IMR-90 (cell line): ENCODE data around the gene MEIS2. TPM values are rescaled to one million over a fixed set of nuclear protein-coding genes. Genes with fewer than 3 reads are reported as not detected.

Experiments
- ATAC-seq: fragments of 200-7000 bp; cut with Tn5 transposase; 2 replicates; pipeline ENCODE4 v1.9.1; 2020; ENCODE audit warnings: low read depth, mild to moderate bottlenecking, moderate library complexity
- BruUV-seq: library from RNA; stranded (reverse); fragments of 400-500 nt; replicated peaks from 2 replicates; lab custom pipeline; 2021; lab: Mats Ljungman, UMichigan
- CTCF ChIA-PET: fragments of 300-600 bp; formaldehyde crosslinking; extraction: SDS; loops from one replicate; lab custom pipeline; 2021; ENCODE audit warnings: antibody characterized with exemption; lab: Yijun Ruan, JAX
- POLR2A ChIA-PET: fragments of 300-600 bp; sonication (Branson Sonifier 250); formaldehyde crosslinking; loops from one replicate; lab custom pipeline; 2022; ENCODE audit warnings: antibody characterized with exemption; ENCODE audit not compliant: unreplicated experiment; lab: Charles Lee
- DNase-seq: peaks from one replicate; pipeline ENCODE4 v3.0.0; 2013
- H2AFZ ChIP-seq: replicated peaks from 2 replicates; pipeline ENCODE3; 2013; ENCODE audit warnings: low read length, mild to moderate bottlenecking; ENCODE audit not compliant: poor library complexity
- H2AK5ac ChIP-seq: 2 replicates; pipeline ENCODE4 v1.6.1; 2013; ENCODE audit warnings: low read depth, low read length, inconsistent platforms
- H2AK9ac ChIP-seq: replicated peaks from 2 replicates; pipeline ENCODE3; 2013; ENCODE audit warnings: mild to moderate bottlenecking, low read depth, low read length, moderate library complexity; ENCODE audit not compliant: poor library complexity
- H2BK120ac ChIP-seq: 2 replicates; pipeline ENCODE4 v1.6.1; 2013; ENCODE audit warnings: low read depth, low read length, inconsistent platforms
- H2BK15ac ChIP-seq: 3 replicates; pipeline ENCODE4 v1.6.1; 2013; ENCODE audit warnings: low read depth, low read length, inconsistent platforms
- H2BK20ac ChIP-seq: 2 replicates; pipeline ENCODE4 v1.6.1; 2013; ENCODE audit warnings: low read depth, mild to moderate bottlenecking, inconsistent platforms, low read length, moderate library complexity
- H2BK5ac ChIP-seq: 2 replicates; pipeline ENCODE4 v1.6.1; 2013; ENCODE audit warnings: mild to moderate bottlenecking, low read depth, low read length, inconsistent platforms; ENCODE audit not compliant: poor library complexity, severe bottlenecking
- H3K14ac ChIP-seq: replicated peaks from 2 replicates; pipeline ENCODE4 v1.6.1; 2013; ENCODE audit warnings: low read depth, low read length, inconsistent platforms
- H3K18ac ChIP-seq: 2 replicates; pipeline ENCODE4 v1.6.1; 2013; ENCODE audit warnings: low read depth, low read length, control low read depth
- H3K23ac ChIP-seq: 2 replicates; pipeline ENCODE4 v1.6.1; 2013; ENCODE audit warnings: low read depth, low read length, inconsistent platforms
- H3K27ac ChIP-seq: 2 replicates; pipeline ENCODE4 v1.5.1; 2013; ENCODE audit warnings: mild to moderate bottlenecking, control low read depth, low read length; ENCODE audit not compliant: insufficient read depth
- H3K27me3 ChIP-seq: 2 replicates; pipeline ENCODE4 v1.6.1; 2013; ENCODE audit warnings: low read length; ENCODE audit not compliant: control insufficient read depth, insufficient read depth
- H3K36me3 ChIP-seq: 2 replicates; pipeline ENCODE4 v1.6.1; 2013; ENCODE audit warnings: low read length, mixed read lengths; ENCODE audit not compliant: control insufficient read depth, insufficient read depth
- H3K4ac ChIP-seq: 2 replicates; pipeline ENCODE4 v1.6.1; 2013; ENCODE audit warnings: low read depth, low read length, inconsistent platforms
- H3K4me1 ChIP-seq: 2 replicates; pipeline ENCODE4 v1.6.1; 2013; ENCODE audit warnings: low read length, mixed read lengths; ENCODE audit not compliant: control insufficient read depth, insufficient read depth
- H3K4me2 ChIP-seq: 2 replicates; pipeline ENCODE4 v1.6.1; 2013; ENCODE audit warnings: low read depth, mild to moderate bottlenecking, control low read depth, low read length, moderate library complexity
- H3K4me3 ChIP-seq: 2 replicates; pipeline ENCODE4 v1.5.1; 2013; ENCODE audit warnings: low read depth, mild to moderate bottlenecking, control low read depth, low read length, moderate library complexity; ENCODE audit not compliant: insufficient read depth
- H3K56ac ChIP-seq: 2 replicates; pipeline ENCODE4 v1.6.1; 2013; ENCODE audit warnings: low read length, inconsistent platforms; ENCODE audit not compliant: insufficient read depth; ENCODE audit errors: extremely low read depth
- H3K79me1 ChIP-seq, 2 experiments: 2 replicates each; pipeline ENCODE4 v1.6.1; 2013; ENCODE audit warnings: low read length in 2 of 2, inconsistent platforms in 1 of 2, low read depth in 1 of 2
- H3K9ac ChIP-seq: 2 replicates; pipeline ENCODE4 v1.6.1; 2013; ENCODE audit warnings: low read depth, low read length, control low read depth
- H3K9me1 ChIP-seq: 2 replicates; pipeline ENCODE4 v1.6.1; 2013; ENCODE audit warnings: low read length, inconsistent platforms; ENCODE audit not compliant: insufficient read depth
- H3K9me3 ChIP-seq: 2 replicates; pipeline ENCODE4 v1.6.1; 2013; ENCODE audit warnings: low read length; ENCODE audit not compliant: control insufficient read depth, insufficient read depth
- H4K20me1 ChIP-seq: 2 replicates; pipeline ENCODE4 v1.6.1; 2013; ENCODE audit warnings: low read length, inconsistent platforms; ENCODE audit not compliant: insufficient read depth
- H4K5ac ChIP-seq: 2 replicates; pipeline ENCODE4 v1.6.1; 2013; ENCODE audit warnings: mild to moderate bottlenecking, low read depth, low read length, control low read depth
- H4K8ac ChIP-seq, 2 experiments: 2 replicates each; pipeline ENCODE4 v1.6.1; 2013; ENCODE audit warnings: low read depth in 2 of 2, low read length in 2 of 2, control low read depth in 1 of 2, inconsistent platforms in 1 of 2
- H4K91ac ChIP-seq: 2 replicates; pipeline ENCODE4 v1.6.1; 2013; ENCODE audit warnings: low read depth, low read length, inconsistent platforms; ENCODE audit not compliant: insufficient read depth
- BHLHE40 ChIP-seq: fragments of 150-350 bp; IDR thresholded peaks from 2 replicates; pipeline ENCODE4 v1.6.1; 2016; ENCODE audit warnings: mild to moderate bottlenecking, low read depth, low read length
- CEBPB ChIP-seq: IDR thresholded peaks from 2 replicates; pipeline ENCODE4 v1.6.1; 2012; ENCODE audit warnings: low read depth, low read length, improper control_type of control experiment
- CHD1 ChIP-seq: IDR thresholded peaks from 2 replicates; pipeline ENCODE4 v1.6.1; 2012; ENCODE audit warnings: low read depth, low read length, improper control_type of control experiment
- ELK1 ChIP-seq: fragments of 150-350 bp; IDR thresholded peaks from 2 replicates; pipeline ENCODE4 v1.6.1; 2016; ENCODE audit warnings: low read depth, mild to moderate bottlenecking, low read length, moderate library complexity, borderline replicate concordance
- FOS ChIP-seq: fragments of 150-350 bp; IDR thresholded peaks from 2 replicates; pipeline ENCODE4 v1.6.1; 2016; ENCODE audit warnings: low read depth, low read length
- MAFK ChIP-seq: IDR thresholded peaks from 2 replicates; pipeline ENCODE4 v1.6.1; 2012; ENCODE audit warnings: low read depth, low read length, improper control_type of control experiment
- MAZ ChIP-seq: IDR thresholded peaks from 2 replicates; pipeline ENCODE4 v1.6.1; 2012; ENCODE audit warnings: low read depth, mild to moderate bottlenecking, low read length, improper control_type of control experiment, moderate library complexity, borderline replicate concordance
- MXI1 ChIP-seq: IDR thresholded peaks from 2 replicates; pipeline ENCODE4 v1.6.1; 2012; ENCODE audit warnings: low read depth, mild to moderate bottlenecking, low read length, moderate library complexity, borderline replicate concordance
- POLR2A ChIP-seq: IDR thresholded peaks from 2 replicates; pipeline ENCODE4 v1.6.1; 2012; ENCODE audit warnings: mild to moderate bottlenecking, low read depth, low read length
- RAD21 ChIP-seq: IDR thresholded peaks from 2 replicates; pipeline ENCODE4 v1.6.1; 2012; ENCODE audit warnings: low read length, improper control_type of control experiment
- RCOR1 ChIP-seq: IDR thresholded peaks from 2 replicates; pipeline ENCODE4 v1.6.1; 2012; ENCODE audit warnings: mild to moderate bottlenecking, low read length, improper control_type of control experiment; ENCODE audit not compliant: insufficient replicate concordance
- RFX5 ChIP-seq: IDR thresholded peaks from 2 replicates; pipeline ENCODE4 v1.8.0; 2012; ENCODE audit warnings: low read depth, mild to moderate bottlenecking, low read length, moderate library complexity
- SMC3 ChIP-seq: fragments of 150-350 bp; IDR thresholded peaks from 2 replicates; pipeline ENCODE4 v1.6.1; 2016; ENCODE audit warnings: low read depth, mild to moderate bottlenecking, antibody characterized with exemption, low read length, moderate library complexity
- WGBS, 2 experiments: methylation state at CpG; one replicate each; pipeline versions ENCODE4 v1.1.5 to v1.1.7; 2013; ENCODE audit warnings: missing lambda C conversion rate in 2 of 2; ENCODE audit not compliant: insufficient read length in 1 of 2; ENCODE audit errors: extremely low coverage in 2 of 2; 5-methylcytosine and 5-hydroxymethylcytosine counted together
- dilution Hi-C: fragments of 300-500 bp; cut with HindIII; formaldehyde crosslinking; loops from one replicate; pipeline ENCODE4 v1.14.3; 2018; ENCODE audit warnings: low sequenced_read_pairs; ENCODE audit not compliant: unreplicated experiment
- in situ Hi-C: fragments of 300-500 bp; cut with MboI; formaldehyde crosslinking; loops from 3 replicates; pipeline ENCODE4 v1.14.3; 2019; ENCODE audit warnings: low sequenced_read_pairs, inconsistent platforms, mixed read lengths
- intact Hi-C: fragments of 100-400 bp; cut with micrococcal nuclease; formaldehyde crosslinking; loops from 2 replicates; pipeline ENCODE4 v1.10.0; 2022
- polyA plus RNA-seq, 3 experiments: library from polyadenylated mRNA; depleted of rRNA; stranded (reverse); fragments of >200 nt; gene quantifications; 2 replicates each; pipeline ENCODE4 v1.2.3, GENCODE V29; 2012; ENCODE audit warnings: low replicate concordance in 1 of 3
- total RNA-seq: library from RNA; depleted of rRNA; stranded (reverse); fragments of >200 nt; gene quantifications from 2 replicates; pipeline ENCODE4 v1.2.3, GENCODE V29; 2012
- TF ChIP-seq, protein P1 (sequence below): conservative IDR thresholded peaks from 2 replicates; pipeline ENCODE4 v1.5.1; 2012; ENCODE audit warnings: mild to moderate bottlenecking, low read depth, low read length, improper control_type of control experiment
- TF ChIP-seq, protein P2 (sequence below): fragments of 150-350 bp; IDR thresholded peaks from 2 replicates; pipeline ENCODE4 v1.6.1; 2017; ENCODE audit warnings: mild to moderate bottlenecking, antibody characterized with exemption, low read length, low read depth

MEIS2 gene
- total and polyA plus RNA-seq, 2 of the 4 experiments (the other 2 are of a cell fraction) = 70.1 to 71.3 TPM

DNA sequence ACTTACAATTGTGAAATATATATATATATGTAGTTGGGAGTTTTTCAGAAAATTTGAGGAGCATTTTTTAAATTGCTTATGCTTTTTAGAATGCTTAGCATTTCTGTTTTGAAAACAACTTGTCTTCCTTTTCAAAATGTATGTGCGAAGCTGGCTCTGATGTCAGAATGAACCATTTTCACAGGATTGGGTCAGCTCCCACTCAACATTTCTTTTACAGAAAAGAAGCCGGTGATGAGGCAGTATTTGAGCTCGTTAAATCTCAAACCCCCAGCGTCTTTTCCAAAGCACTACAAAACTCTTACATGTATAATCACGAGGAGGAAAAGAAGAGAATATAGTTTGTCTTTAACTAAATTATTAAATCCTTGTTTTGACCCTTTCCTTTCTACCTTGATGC is 225.4 kb downstream of the MEIS2 start:
- POLR2A ChIA-PET = no interaction called here
- no peak overlapping the region for H3K14ac ChIP-seq

More for the DNA sequence above, 225.4 kb downstream of the MEIS2 start:
- Histone ChIP-seq H2BK15ac (no peak overlapping the region), H2AK5ac (no peak overlapping the region), H3K18ac (no peak overlapping the region), H3K4me3 (no peak overlapping the region), H2BK5ac (no peak overlapping the region), H3K27ac (no peak overlapping the region), H3K4me1 (no peaks in the 10 kb centered on the region), H4K8ac (no peak overlapping the region), H3K79me1 (no peaks in the 10 kb centered on the region), H3K4ac (no peak overlapping the region), H3K9me1 (no peaks in the 10 kb centered on the region), H2AK9ac (no peak overlapping the region), H4K91ac (no peak overlapping the region), H3K56ac (no peak overlapping the region), H3K9ac (no peak overlapping the region), H3K23ac (no peak overlapping the region), H3K27me3 (peaks cover 5% of the 10 kb centered on the region; the same call in 1 of the 2 replicates), H4K5ac (no peak overlapping the region), H2AFZ (no peak overlapping the region), H4K20me1 (no peaks in the 10 kb centered on the region), H2BK20ac (no peak overlapping the region), H3K4me2 (no peak overlapping the region), H2BK120ac (no peak overlapping the region), H3K9me3 (no peaks in the 10 kb centered on the region; the same call in 1 of the 2 replicates), H3K36me3 (no peaks in the 10 kb centered on the region)
- CTCF ChIA-PET = interaction anchor here (0.5 to 2.0 kb wide), 3 partner anchors 9 to 1022 kb away, joined by 3 to 6 read pairs (median 3); no protein-coding TSS in a partner anchor
- TF ChIP-seq CHD1 = no peak
- TF ChIP-seq, protein P1, sequence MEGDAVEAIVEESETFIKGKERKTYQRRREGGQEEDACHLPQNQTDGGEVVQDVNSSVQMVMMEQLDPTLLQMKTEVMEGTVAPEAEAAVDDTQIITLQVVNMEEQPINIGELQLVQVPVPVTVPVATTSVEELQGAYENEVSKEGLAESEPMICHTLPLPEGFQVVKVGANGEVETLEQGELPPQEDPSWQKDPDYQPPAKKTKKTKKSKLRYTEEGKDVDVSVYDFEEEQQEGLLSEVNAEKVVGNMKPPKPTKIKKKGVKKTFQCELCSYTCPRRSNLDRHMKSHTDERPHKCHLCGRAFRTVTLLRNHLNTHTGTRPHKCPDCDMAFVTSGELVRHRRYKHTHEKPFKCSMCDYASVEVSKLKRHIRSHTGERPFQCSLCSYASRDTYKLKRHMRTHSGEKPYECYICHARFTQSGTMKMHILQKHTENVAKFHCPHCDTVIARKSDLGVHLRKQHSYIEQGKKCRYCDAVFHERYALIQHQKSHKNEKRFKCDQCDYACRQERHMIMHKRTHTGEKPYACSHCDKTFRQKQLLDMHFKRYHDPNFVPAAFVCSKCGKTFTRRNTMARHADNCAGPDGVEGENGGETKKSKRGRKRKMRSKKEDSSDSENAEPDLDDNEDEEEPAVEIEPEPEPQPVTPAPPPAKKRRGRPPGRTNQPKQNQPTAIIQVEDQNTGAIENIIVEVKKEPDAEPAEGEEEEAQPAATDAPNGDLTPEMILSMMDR = no peak
- no peak for TF ChIP-seq MAFK
- no peak for TF ChIP-seq MAZ
- no peak for TF ChIP-seq SMC3
- TF ChIP-seq, protein P2, sequence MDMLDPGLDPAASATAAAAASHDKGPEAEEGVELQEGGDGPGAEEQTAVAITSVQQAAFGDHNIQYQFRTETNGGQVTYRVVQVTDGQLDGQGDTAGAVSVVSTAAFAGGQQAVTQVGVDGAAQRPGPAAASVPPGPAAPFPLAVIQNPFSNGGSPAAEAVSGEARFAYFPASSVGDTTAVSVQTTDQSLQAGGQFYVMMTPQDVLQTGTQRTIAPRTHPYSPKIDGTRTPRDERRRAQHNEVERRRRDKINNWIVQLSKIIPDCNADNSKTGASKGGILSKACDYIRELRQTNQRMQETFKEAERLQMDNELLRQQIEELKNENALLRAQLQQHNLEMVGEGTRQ = no peak
- no peak for TF ChIP-seq BHLHE40
- no peak for TF ChIP-seq ELK1
- TF ChIP-seq RCOR1 = no peak
- no peak for TF ChIP-seq RFX5
- no peak for TF ChIP-seq POLR2A
- no peak for TF ChIP-seq FOS
- TF ChIP-seq CEBPB = no peak
- no peak for TF ChIP-seq RAD21
- TF ChIP-seq MXI1 = no peak
- 83% methylated on average over 1 of the region's 5 CpGs; no CpG with 5 or more reads in 1 of the 2 experiments for WGBS, 2 experiments
- intact Hi-C loops (no loop called here), dilution Hi-C loops (no loop called here), in situ Hi-C loops (loop anchor here (25.0 kb wide), 1 partner anchor 1012 kb away; no protein-coding TSS in a partner anchor)
- DNase-seq (no peak), ATAC-seq (no peak)
- no TSS peak for BruUV-seq
